Vagina (tissue), 2 donors: ENCODE results near the gene IQCN. TPM values are rescaled to one million over a fixed set of nuclear protein-coding genes. Genes with fewer than 3 reads are reported as not detected.

Experiments used
- DNase-seq, 2 donors: peaks; one replicate each; pipeline ENCODE4 v3.0.0-alpha.2; 2017; ENCODE audit errors: extremely low spot score in 2 of 2
- H3K27ac ChIP-seq: fragments of 200-600 bp; sonication (generic); one replicate; pipeline ENCODE4 v1.5.1; 2019
- H3K27me3 ChIP-seq: fragments of 200-600 bp; sonication (generic); one replicate; pipeline ENCODE4 v1.5.1; 2019
- H3K36me3 ChIP-seq, 2 donors: fragments of 200-600 bp; sonication (generic); one replicate each; pipeline ENCODE4 v1.5.1; 2017 to 2019
- H3K4me1 ChIP-seq: fragments of 200-600 bp; sonication (generic); one replicate; pipeline ENCODE4 v1.5.1; 2019
- H3K4me3 ChIP-seq, 2 donors: fragments of 200-600 bp; sonication (generic); 1 replicate in 1 of 2; 2 replicates in 1 of 2; pipeline ENCODE4 v1.5.1; 2016 to 2019
- H3K9me3 ChIP-seq: fragments of 200-600 bp; sonication (generic); one replicate; pipeline ENCODE4 v1.5.1; 2019
- POLR2A ChIP-seq, 2 donors: fragments of 450-650 bp; IDR thresholded peaks; one replicate each; pipeline ENCODE4 v1.6.1; 2017; ENCODE audit warnings: antibody characterized with exemption in 2 of 2, mild to moderate bottlenecking in 2 of 2, moderate library complexity in 2 of 2
- POLR2AphosphoS5 ChIP-seq, 2 donors: sonication (generic); formaldehyde crosslinking; IDR thresholded peaks; one replicate each; pipeline ENCODE4 v1.9.0; 2017; ENCODE audit warnings: antibody characterized with exemption in 2 of 2, mild to moderate bottlenecking in 2 of 2, low read depth in 1 of 2; ENCODE audit not compliant: insufficient read depth in 1 of 2
- intact Hi-C: fragments of 100-400 bp; cut with DNase I; formaldehyde crosslinking; loops from one replicate; pipeline ENCODE4 v1.15.1; 2023
- total RNA-seq: library from RNA; depleted of rRNA; stranded (reverse); fragments of >200 nt; gene quantifications from one replicate; pipeline ENCODE4 v1.2.3, GENCODE V29; 2016
- TF ChIP-seq, protein P1 (sequence below), 3 experiments: fragments of 450-650 bp in 2 of 3; fragments of 200-600 bp in 1 of 3; sonication (generic) in 1 of 3; IDR thresholded peaks; one replicate each; pipeline ENCODE4 v1.5.1; 2017 to 2019; ENCODE audit warnings: antibody characterized with exemption in 3 of 3, mild to moderate bottlenecking in 2 of 3, moderate library complexity in 2 of 3

Gene IQCN
- total RNA-seq, 1 donor from 2014 or later, result 4.4 TPM

DNA sequence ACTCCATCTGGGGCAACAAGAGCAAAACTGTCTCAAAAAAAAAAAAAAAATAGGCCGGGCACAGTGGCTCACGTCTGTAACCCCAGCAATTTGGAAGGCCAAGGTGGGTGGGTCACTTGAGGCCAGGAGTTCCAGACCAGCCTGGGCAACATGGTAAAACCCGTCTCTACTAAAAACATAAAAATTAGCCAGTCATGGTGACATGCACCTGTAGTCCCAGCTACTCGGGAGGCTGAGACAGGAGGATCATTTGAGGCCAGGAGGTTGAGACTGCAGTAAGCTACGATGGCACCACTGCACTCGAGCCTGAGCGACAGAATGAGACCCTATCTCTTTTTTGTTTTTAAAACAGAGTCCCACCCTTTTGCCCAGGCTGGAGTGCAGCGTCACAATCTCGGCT, 3.9 kb downstream of the IQCN start:
- Histone ChIP-seq H3K4me1 (peaks cover 21% of the 10 kb centered on the region), H3K9me3 (no peaks in the 10 kb centered on the region), H3K4me3 (no peak overlapping the region), H3K36me3 (peaks cover 0 to 20% of the 10 kb centered on the region in 2 donors), H3K27ac (no peak overlapping the region), H3K27me3 (no peaks in the 10 kb centered on the region)
- TF ChIP-seq, protein P1, sequence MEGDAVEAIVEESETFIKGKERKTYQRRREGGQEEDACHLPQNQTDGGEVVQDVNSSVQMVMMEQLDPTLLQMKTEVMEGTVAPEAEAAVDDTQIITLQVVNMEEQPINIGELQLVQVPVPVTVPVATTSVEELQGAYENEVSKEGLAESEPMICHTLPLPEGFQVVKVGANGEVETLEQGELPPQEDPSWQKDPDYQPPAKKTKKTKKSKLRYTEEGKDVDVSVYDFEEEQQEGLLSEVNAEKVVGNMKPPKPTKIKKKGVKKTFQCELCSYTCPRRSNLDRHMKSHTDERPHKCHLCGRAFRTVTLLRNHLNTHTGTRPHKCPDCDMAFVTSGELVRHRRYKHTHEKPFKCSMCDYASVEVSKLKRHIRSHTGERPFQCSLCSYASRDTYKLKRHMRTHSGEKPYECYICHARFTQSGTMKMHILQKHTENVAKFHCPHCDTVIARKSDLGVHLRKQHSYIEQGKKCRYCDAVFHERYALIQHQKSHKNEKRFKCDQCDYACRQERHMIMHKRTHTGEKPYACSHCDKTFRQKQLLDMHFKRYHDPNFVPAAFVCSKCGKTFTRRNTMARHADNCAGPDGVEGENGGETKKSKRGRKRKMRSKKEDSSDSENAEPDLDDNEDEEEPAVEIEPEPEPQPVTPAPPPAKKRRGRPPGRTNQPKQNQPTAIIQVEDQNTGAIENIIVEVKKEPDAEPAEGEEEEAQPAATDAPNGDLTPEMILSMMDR (IDR thresholded peaks at IDR 0.05), result no peak
- no peak for TF ChIP-seq POLR2AphosphoS5 (IDR thresholded peaks at IDR 0.05; ENCODE audit: insufficient read depth in 1 of 2, low read depth in 1 of 2)
- no peak for TF ChIP-seq POLR2A (IDR thresholded peaks at IDR 0.05)
- DNase-seq, result no peak
- intact Hi-C loops, result no loop called here

- Histone ChIP-seq H3K27me3 (no peaks in the 10 kb centered on the region), H3K4me3 (no peak overlapping the region), H3K36me3 (peaks cover 0 to 29% of the 10 kb centered on the region in 2 donors), H3K4me1 (peaks cover 10% of the 10 kb centered on the region), H3K9me3 (no peaks in the 10 kb centered on the region), H3K27ac (no peak overlapping the region)
- TF ChIP-seq, protein P1 (IDR thresholded peaks at IDR 0.05), result no peak
- TF ChIP-seq POLR2A (IDR thresholded peaks at IDR 0.05), result no peak
- no peak for TF ChIP-seq POLR2AphosphoS5 (IDR thresholded peaks at IDR 0.05; ENCODE audit: insufficient read depth in 1 of 2, low read depth in 1 of 2)
- DNase-seq, result no peak
- intact Hi-C loops, result no loop called here
These were observed 5.1 kb downstream of the IQCN start for GRCh38 chr19:18269070-18269723.

DNA sequence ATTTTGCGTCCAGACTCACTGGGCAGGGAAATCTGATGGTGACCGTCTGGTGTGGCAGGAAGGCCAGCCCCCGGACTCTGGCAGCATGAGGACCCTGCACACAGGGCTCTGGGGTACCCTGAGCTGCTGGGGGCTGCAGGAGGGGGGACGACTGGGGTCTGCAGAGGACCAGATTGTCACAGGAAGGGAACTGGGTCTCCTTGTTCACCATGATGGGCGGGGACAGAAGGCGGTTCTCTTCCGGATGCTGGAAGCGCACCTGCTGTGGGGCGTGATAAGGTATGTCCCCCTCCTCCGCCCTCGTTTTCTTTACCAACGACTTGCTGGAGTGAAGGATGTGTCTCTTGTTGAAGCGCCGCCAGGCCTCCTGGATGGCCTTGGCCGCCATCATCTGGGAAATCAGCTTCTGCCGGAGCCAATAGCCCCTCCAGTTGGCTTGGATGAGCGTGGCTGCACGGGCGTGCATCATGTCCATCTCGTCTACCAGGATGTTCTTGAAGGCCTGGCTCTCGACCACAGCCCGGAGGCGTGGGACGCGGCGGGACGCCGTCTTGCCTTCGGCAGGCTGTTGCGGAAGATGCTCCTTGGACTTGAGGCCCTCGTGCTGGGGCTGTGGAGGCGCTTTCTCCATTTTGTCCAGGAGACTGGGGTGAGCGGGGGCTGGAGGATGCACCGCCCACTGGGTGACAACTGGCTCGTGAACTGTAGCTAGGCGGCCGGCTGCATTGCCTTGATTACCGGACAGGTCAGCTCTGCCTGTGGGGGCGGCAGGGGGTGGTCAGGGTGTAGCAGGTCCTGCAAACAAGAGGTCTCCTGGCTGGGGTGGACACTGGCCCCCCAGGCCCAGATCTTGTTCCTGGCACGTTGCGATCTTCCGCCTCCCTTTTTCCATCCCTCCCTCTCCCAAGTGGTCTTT, 7.2 kb downstream of the IQCN start:
- intact Hi-C loops, result no loop called here

GRCh38 chr19:18265582-18265981, 8.7 kb downstream of the IQCN start:
- Histone ChIP-seq H3K4me1 (no peaks in the 10 kb centered on the region), H3K4me3 (no peak overlapping the region), H3K27ac (no peak overlapping the region), H3K36me3 (peaks cover 0 to 29% of the 10 kb centered on the region in 2 donors), H3K9me3 (no peaks in the 10 kb centered on the region), H3K27me3 (no peaks in the 10 kb centered on the region)
- intact Hi-C loops, result no loop called here
- no peak for DNase-seq
- no peak for TF ChIP-seq POLR2AphosphoS5 (IDR thresholded peaks at IDR 0.05; ENCODE audit: insufficient read depth in 1 of 2, low read depth in 1 of 2)
- TF ChIP-seq POLR2A (IDR thresholded peaks at IDR 0.05), result no peak
- TF ChIP-seq, protein P1 (IDR thresholded peaks at IDR 0.05), result no peak

More for the DNA sequence above, 7.2 kb downstream of the IQCN start:
- H3K9me3 ChIP-seq, result no peaks in the 10 kb centered on the region
- H3K27me3 ChIP-seq, result no peaks in the 10 kb centered on the region
- H3K27ac ChIP-seq, result no peak overlapping the region
- H3K36me3 ChIP-seq, result peaks cover 0 to 29% of the 10 kb centered on the region in 2 donors
- H3K4me3 ChIP-seq, result no peak overlapping the region
- no peak for DNase-seq
- TF ChIP-seq POLR2AphosphoS5 (IDR thresholded peaks at IDR 0.05; ENCODE audit: insufficient read depth in 1 of 2, low read depth in 1 of 2) (no peak), POLR2A (IDR thresholded peaks at IDR 0.05) (no peak)
- TF ChIP-seq, protein P1 (IDR thresholded peaks at IDR 0.05), result no peak
- no peaks in the 10 kb centered on the region for H3K4me1 ChIP-seq
